Caco-2 (cell line): Measurements from ENCODE around the gene ARHGEF28. TPM values are rescaled to one million over a fixed set of nuclear protein-coding genes. Genes with fewer than 3 reads are reported as not detected.

Experiments
- BruUV-seq: library from RNA; stranded (reverse); fragments of 400-500 nt; replicated peaks from 2 replicates; lab custom pipeline; 2021; lab: Mats Ljungman, UMichigan
- CTCF ChIA-PET: fragments of 300-600 bp; sonication (Branson Sonifier 250); formaldehyde crosslinking; loops from one replicate; lab custom pipeline; 2022; ENCODE audit warnings: antibody characterized with exemption; lab: Charles Lee
- POLR2A ChIA-PET: fragments of 300-600 bp; sonication (Branson Sonifier 250); formaldehyde crosslinking; loops from one replicate; lab custom pipeline; 2022; ENCODE audit warnings: antibody characterized with exemption; lab: Charles Lee
- DNase-seq, 2 experiments: peaks; one replicate each; pipeline versions ENCODE4 v3.0.0 to v3.0.0-alpha.2; 2020 to 2022
- H3K27me3 ChIP-seq: replicated peaks from 2 replicates; pipeline ENCODE4 v1.6.0; 2011; ENCODE audit warnings: low read length; ENCODE audit not compliant: control insufficient read depth, insufficient read depth
- H3K36me3 ChIP-seq: 2 replicates; pipeline ENCODE4 v1.5.1; 2011; ENCODE audit warnings: low read length; ENCODE audit not compliant: control insufficient read depth, insufficient read depth
- H3K4me1 ChIP-seq: fragments of 250-450 bp; sonication (Bioruptor Pico); 2 replicates; pipeline ENCODE4 v1.5.1; 2020; ENCODE audit warnings: mild to moderate bottlenecking
- H3K4me3 ChIP-seq: 2 replicates; pipeline ENCODE4 v1.5.1; 2011; ENCODE audit warnings: low read depth, mild to moderate bottlenecking, control low read depth, low read length
- H3K9me3 ChIP-seq: fragments of 250-450 bp; sonication (Bioruptor Pico); 2 replicates; pipeline ENCODE4 v1.5.1; 2020; ENCODE audit warnings: mild to moderate bottlenecking, moderate library complexity
- H3K27ac Mint-ChIP-seq: one replicate; pipeline ENCODE4 v1.8.0; 2022; ENCODE audit warnings: mixed read lengths; ENCODE audit not compliant: unreplicated experiment
- H3K27me3 Mint-ChIP-seq: one replicate; pipeline ENCODE4 v1.8.0; 2022; ENCODE audit warnings: mixed read lengths; ENCODE audit not compliant: insufficient read depth, unreplicated experiment
- H3K36me3 Mint-ChIP-seq: one replicate; pipeline ENCODE4 v1.8.0; 2022; ENCODE audit warnings: mild to moderate bottlenecking, mixed read lengths; ENCODE audit not compliant: insufficient read depth, unreplicated experiment
- H3K4me1 Mint-ChIP-seq: one replicate; pipeline ENCODE4 v1.8.0; 2022; ENCODE audit warnings: low read depth, mixed read lengths; ENCODE audit not compliant: unreplicated experiment
- H3K4me3 Mint-ChIP-seq: one replicate; pipeline ENCODE4 v1.8.0; 2022; ENCODE audit warnings: mild to moderate bottlenecking, moderate library complexity, mixed read lengths; ENCODE audit not compliant: unreplicated experiment
- H3K9me3 Mint-ChIP-seq: one replicate; pipeline ENCODE4 v1.8.0; 2022; ENCODE audit warnings: mixed read lengths; ENCODE audit not compliant: unreplicated experiment
- CTCF ChIP-seq, 2 experiments: fragments of 200-600 bp in 1 of 2; IDR thresholded peaks; 1 replicate in 1 of 2; 2 replicates in 1 of 2; pipeline versions ENCODE4 v1.5.1 to v1.8.0; 2011 to 2022; ENCODE audit warnings: antibody characterized with exemption in 1 of 2, control low read depth in 1 of 2, inconsistent platforms in 1 of 2, low read depth in 1 of 2, low read length in 1 of 2, mild to moderate bottlenecking in 1 of 2, moderate library complexity in 1 of 2; ENCODE audit not compliant: insufficient read depth in 1 of 2, severe bottlenecking in 1 of 2, unreplicated experiment in 1 of 2
- intact Hi-C: fragments of 100-400 bp; cut with micrococcal nuclease; formaldehyde crosslinking; loops from one replicate; pipeline ENCODE4 v1.10.0; 2022; ENCODE audit not compliant: unreplicated experiment
- total RNA-seq: library from RNA; stranded (reverse); gene quantifications from 2 replicates; pipeline ENCODE4 v1.2.3, GENCODE V29; 2022

The ARHGEF28 gene
- total RNA-seq, 1 experiment from 2014 or later: 4.6 TPM

- Mint-ChIP-seq H3K36me3 (no peaks in the 10 kb centered on the region), H3K9me3 (no peaks in the 10 kb centered on the region), H3K27ac (no peak overlapping the region), H3K4me3 (no peak overlapping the region), H3K27me3 (no peaks in the 10 kb centered on the region), H3K4me1 (no peaks in the 10 kb centered on the region)
- peak in 1 of 2 experiments; percentile 36 for DNase-seq
- no peak for TF ChIP-seq CTCF (IDR thresholded peaks at IDR 0.05; ENCODE audit: insufficient read depth in 1 of 2, low read depth in 1 of 2, low read length in 1 of 2, severe bottlenecking in 1 of 2, unreplicated experiment in 1 of 2)
- Histone ChIP-seq H3K27me3 (no peaks in the 10 kb centered on the region), H3K36me3 (no peaks in the 10 kb centered on the region), H3K4me3 (no peak overlapping the region), H3K4me1 (peaks cover 6% of the 10 kb centered on the region; the same call in 1 of the 2 replicates), H3K9me3 (no peaks in the 10 kb centered on the region)
- CTCF ChIA-PET: interaction anchor here (0.7 kb wide), 1 partner anchor 15 kb away, joined by 3 read pairs; no protein-coding TSS in a partner anchor
- POLR2A ChIA-PET: no interaction called here
- BruUV-seq: no TSS peak
- intact Hi-C loops: no loop called here
These were observed 52.3 kb downstream of the ARHGEF28 start for GRCh38 chr5:73678322-73678740.

GRCh38 chr5:73678807-73679206, 52.8 kb downstream of the ARHGEF28 start:
- Histone ChIP-seq H3K9me3 (no peaks in the 10 kb centered on the region), H3K4me3 (no peak overlapping the region), H3K4me1 (peaks cover 4% of the 10 kb centered on the region; the same call in 1 of the 2 replicates), H3K36me3 (no peaks in the 10 kb centered on the region), H3K27me3 (no peaks in the 10 kb centered on the region)
- H3K9me3 Mint-ChIP-seq: no peaks in the 10 kb centered on the region
- BruUV-seq: no TSS peak
- no peak overlapping the region for H3K27ac Mint-ChIP-seq
- no peak for DNase-seq
- H3K4me3 Mint-ChIP-seq: no peak overlapping the region
- CTCF ChIA-PET: interaction anchor here (0.7 kb wide), 1 partner anchor 14 kb away, joined by 3 read pairs; no protein-coding TSS in a partner anchor
- H3K4me1 Mint-ChIP-seq: no peaks in the 10 kb centered on the region
- TF ChIP-seq CTCF (IDR thresholded peaks at IDR 0.05; ENCODE audit: insufficient read depth in 1 of 2, low read depth in 1 of 2, low read length in 1 of 2, severe bottlenecking in 1 of 2, unreplicated experiment in 1 of 2): no peak
- no peaks in the 10 kb centered on the region for H3K36me3 Mint-ChIP-seq
- H3K27me3 Mint-ChIP-seq: no peaks in the 10 kb centered on the region
- intact Hi-C loops: no loop called here
- POLR2A ChIA-PET: no interaction called here

- Histone ChIP-seq H3K4me3 (no peak overlapping the region), H3K9me3 (no peaks in the 10 kb centered on the region; the same call in 1 of the 2 replicates), H3K36me3 (no peaks in the 10 kb centered on the region), H3K27me3 (no peaks in the 10 kb centered on the region), H3K4me1 (peaks cover 4% of the 10 kb centered on the region; the same call in 1 of the 2 replicates)
- Mint-ChIP-seq H3K27me3 (no peaks in the 10 kb centered on the region), H3K27ac (no peak overlapping the region), H3K4me1 (no peaks in the 10 kb centered on the region), H3K9me3 (no peaks in the 10 kb centered on the region), H3K36me3 (no peaks in the 10 kb centered on the region), H3K4me3 (no peak overlapping the region)
- TF ChIP-seq CTCF (IDR thresholded peaks at IDR 0.05; ENCODE audit: insufficient read depth in 1 of 2, low read depth in 1 of 2, low read length in 1 of 2, severe bottlenecking in 1 of 2, unreplicated experiment in 1 of 2): no peak
- intact Hi-C loops: no loop called here
- DNase-seq: no peak
- no TSS peak for BruUV-seq
- ChIA-PET POLR2A (no interaction called here), CTCF (no interaction called here)
These were observed 56.2 kb downstream of the ARHGEF28 start for GRCh38 chr5:73682176-73682575.
